Large intestine (tissue), 12 donors: ENCODE measurements around the gene GPR15LG. TPM values are rescaled to one million over a fixed set of nuclear protein-coding genes. Genes with fewer than 3 reads are reported as not detected.
A peak's percentile ranks its signal among the peaks of the same experiment; 100 is the strongest.
"Not testable (repeated sequence)": the region's sequence is repeated elsewhere in the genome, so short reads cannot be mapped to it uniquely, and the experiment has no call there.

Source experiments
- DNase-seq, 2 donors: peaks; one replicate each; pipeline versions ENCODE4 v3.0.0 to v3.0.0-alpha.2; 2013
- H3K27ac ChIP-seq: one replicate; pipeline ENCODE4 v1.5.1; 2013; ENCODE audit warnings: low read length
- H3K27me3 ChIP-seq: 2 replicates; pipeline ENCODE4 v1.6.1; 2013; ENCODE audit warnings: low read length; ENCODE audit not compliant: control insufficient read depth, insufficient read depth
- H3K36me3 ChIP-seq: 2 replicates; pipeline ENCODE4 v1.6.1; 2013; ENCODE audit warnings: low read length; ENCODE audit not compliant: control insufficient read depth, insufficient read depth
- H3K4me1 ChIP-seq: one replicate; pipeline ENCODE4 v1.6.1; 2013; ENCODE audit warnings: low read length; ENCODE audit not compliant: control insufficient read depth, insufficient read depth
- H3K4me3 ChIP-seq: one replicate; pipeline ENCODE4 v1.5.1; 2013; ENCODE audit warnings: low read length
- H3K9me3 ChIP-seq: one replicate; pipeline ENCODE4 v1.6.1; 2013; ENCODE audit warnings: mild to moderate bottlenecking, low read depth, low read length, moderate library complexity; ENCODE audit not compliant: control insufficient read depth
- WGBS: methylation state at CpG from one replicate; pipeline ENCODE4 v1.1.5; 2013; ENCODE audit warnings: low lambda C conversion rate; ENCODE audit not compliant: insufficient coverage; 5-methylcytosine and 5-hydroxymethylcytosine counted together
- long read RNA-seq, 11 donors: transcript quantifications; one replicate each; lab custom pipeline, GENCODE V29; 2026
- polyA plus RNA-seq: library from polyadenylated mRNA; unstranded; fragments of 120-200 nt; gene quantifications from one replicate; pipeline ENCODE4 v1.2.1, GENCODE V29; 2013

The GPR15LG gene
- polyA plus RNA-seq = 1.4 TPM
- long read RNA-seq, donor 1, transcript C10orf99-201 (3 exons, 888 nt) = major isoform, 7 of 7 reads
- long read RNA-seq, donor 1, partial matches to known transcripts = 0 of 7 reads
- long read RNA-seq, donor 1, other reads (novel, unspliced or antisense) = 0 of 7 reads
- long read RNA-seq, donor 2, partial matches to known transcripts = 0 of 2 reads
- long read RNA-seq, donor 2, other reads (novel, unspliced or antisense) = 0 of 2 reads
- long read RNA-seq, donor 3 = 0 reads
- long read RNA-seq, donor 4, partial matches to known transcripts = 0 of 3 reads
- long read RNA-seq, donor 4, other reads (novel, unspliced or antisense) = 0 of 3 reads
- long read RNA-seq, donor 5, transcript C10orf99-201 (3 exons, 888 nt) = major isoform, 20 of 20 reads
- long read RNA-seq, donor 5, partial matches to known transcripts = 0 of 20 reads
- long read RNA-seq, donor 5, other reads (novel, unspliced or antisense) = 0 of 20 reads
- long read RNA-seq, donor 6 = 0 reads
- long read RNA-seq, donor 7, transcript C10orf99-201 (3 exons, 888 nt) = major isoform, 16 of 23 reads
- long read RNA-seq, donor 7, partial matches to known transcripts = 7 of 23 reads
- long read RNA-seq, donor 7, other reads (novel, unspliced or antisense) = 0 of 23 reads
- long read RNA-seq, donor 8, transcript C10orf99-201 (3 exons, 888 nt) = major isoform, 8 of 8 reads
- long read RNA-seq, donor 8, partial matches to known transcripts = 0 of 8 reads
- long read RNA-seq, donor 8, other reads (novel, unspliced or antisense) = 0 of 8 reads
- long read RNA-seq, donor 9, partial matches to known transcripts = 0 of 2 reads
- long read RNA-seq, donor 9, other reads (novel, unspliced or antisense) = 0 of 2 reads
- long read RNA-seq, donor 10 = 0 reads
- long read RNA-seq, donor 11, partial matches to known transcripts = 0 of 2 reads
- long read RNA-seq, donor 11, other reads (novel, unspliced or antisense) = 0 of 2 reads

GRCh38 chr10:84173501-84173929, at the start of gene GPR15LG:
GPR15LG (plus strand) TSS chr10:84173801; CDS start chr10:84173852, 51 bp downstream.
- H3K27ac ChIP-seq = peak within 1 kb of the TSS; percentile 79
- 40% methylated on average over 1 of the region's 2 CpGs for WGBS

GRCh38 chr10:84125910-84126784, 47.5 kb upstream of the GPR15LG start:
- H3K9me3 ChIP-seq, H3K27me3 ChIP-seq, H3K36me3 ChIP-seq, H3K27ac ChIP-seq, H3K4me3 ChIP-seq, DNase-seq, H3K4me1 ChIP-seq: not testable (repeated sequence)
- 100% methylated on average over 1 of the region's 10 CpGs for WGBS

More at GRCh38 chr10:84173501-84173929, at the start of gene GPR15LG:
- Histone ChIP-seq H3K27me3 (no peaks in the 10 kb centered on the region), H3K9me3 (no peaks in the 10 kb centered on the region), H3K36me3 (no peaks in the 10 kb centered on the region), H3K4me3 (no peak within 1 kb of the TSS), H3K4me1 (peaks cover 18% of the 10 kb centered on the region)
- DNase-seq = peak; percentile 71 to 80

GRCh38 chr10:84126785-84127167, 46.8 kb upstream of the GPR15LG start:
- peaks cover 3% of the 10 kb centered on the region for H3K9me3 ChIP-seq
- H3K27me3 ChIP-seq = no peaks in the 10 kb centered on the region
- DNase-seq = no peak
- no peak overlapping the region for H3K27ac ChIP-seq
- no peaks in the 10 kb centered on the region for H3K4me1 ChIP-seq
- no CpG with 5 or more reads among the region's 1 CpG for WGBS
- no peaks in the 10 kb centered on the region for H3K36me3 ChIP-seq
- no peak overlapping the region for H3K4me3 ChIP-seq

- H3K27ac ChIP-seq = peak overlapping the region; percentile 82
- H3K36me3 ChIP-seq = no peaks in the 10 kb centered on the region
- no CpG with 5 or more reads among the region's 2 CpGs for WGBS
- no peak overlapping the region for H3K4me3 ChIP-seq
- peak; percentile 73 to 87 for DNase-seq
- H3K9me3 ChIP-seq = no peaks in the 10 kb centered on the region
- H3K4me1 ChIP-seq = peaks cover 38% of the 10 kb centered on the region
- H3K27me3 ChIP-seq = no peaks in the 10 kb centered on the region
Observed at GRCh38 chr10:84135836-84136235, 37.8 kb upstream of the GPR15LG start.

- H3K4me1 ChIP-seq = peaks cover 44% of the 10 kb centered on the region
- 40% methylated on average over 1 of the region's 2 CpGs for WGBS
- no peaks in the 10 kb centered on the region for H3K27me3 ChIP-seq
- no peaks in the 10 kb centered on the region for H3K9me3 ChIP-seq
- H3K4me3 ChIP-seq = no peak overlapping the region
- peaks cover 6% of the 10 kb centered on the region for H3K36me3 ChIP-seq
- peak in 1 of 2 donors; percentile 60 for DNase-seq
- H3K27ac ChIP-seq = peak overlapping the region; percentile 86
Observed at GRCh38 chr10:84137811-84138210, 35.8 kb upstream of the GPR15LG start.

- no peaks in the 10 kb centered on the region for H3K9me3 ChIP-seq
- H3K4me1 ChIP-seq = peaks cover 44% of the 10 kb centered on the region
- no peaks in the 10 kb centered on the region for H3K27me3 ChIP-seq
- peak overlapping the region; percentile 62 for H3K4me3 ChIP-seq
- DNase-seq = peak in 1 of 2 donors; percentile 54
- WGBS = no CpG with 5 or more reads among the region's 20 CpGs
- H3K27ac ChIP-seq = peak overlapping the region; percentile 86
- peaks cover 13% of the 10 kb centered on the region for H3K36me3 ChIP-seq
Observed at GRCh38 chr10:84138478-84139125, 35.0 kb upstream of the GPR15LG start.

GRCh38 chr10:84139126-84140035, 34.2 kb upstream of the GPR15LG start, which contains the start of gene GHITM:
GHITM (plus strand) TSS chr10:84139509; CDS start chr10:84141501, 1,992 bp downstream.
- Histone ChIP-seq H3K4me3 (peak within 1 kb of the TSS; percentile 85), H3K27ac (peak within 1 kb of the TSS; percentile 93), H3K36me3 (peaks cover 19% of the 10 kb centered on the region), H3K27me3 (no peaks in the 10 kb centered on the region), H3K4me1 (peaks cover 44% of the 10 kb centered on the region), H3K9me3 (no peaks in the 10 kb centered on the region)
- 0% methylated on average over 3 of the region's 61 CpGs for WGBS
- peak; percentile 99 for DNase-seq

- Histone ChIP-seq H3K4me3 (peak overlapping the region; percentile 85), H3K4me1 (peaks cover 42% of the 10 kb centered on the region), H3K36me3 (peaks cover 25% of the 10 kb centered on the region), H3K27ac (peak overlapping the region; percentile 93), H3K27me3 (no peaks in the 10 kb centered on the region), H3K9me3 (no peaks in the 10 kb centered on the region)
- no peak for DNase-seq
- WGBS = no CpG with 5 or more reads among the region's 12 CpGs
Observed at GRCh38 chr10:84140036-84140379, 33.6 kb upstream of the GPR15LG start.

- H3K9me3 ChIP-seq = no peaks in the 10 kb centered on the region
- H3K4me1 ChIP-seq = no peaks in the 10 kb centered on the region
- no peaks in the 10 kb centered on the region for H3K27me3 ChIP-seq
- H3K36me3 ChIP-seq = peaks cover 71% of the 10 kb centered on the region
- no peak for DNase-seq
- no peak overlapping the region for H3K4me3 ChIP-seq
- H3K27ac ChIP-seq = no peak overlapping the region
Observed at GRCh38 chr10:84147347-84147746, 26.3 kb upstream of the GPR15LG start.
